GM08714 (cell line): ENCODE measurements around the gene TMTC2.

Experiments used
- H3K4me3 ChIP-seq: fragments of 200-500 bp; sonication (Bioruptor generic); 2 replicates; pipeline ENCODE4 v1.5.1; 2014; ENCODE audit warnings: mild to moderate bottlenecking, low read length, inconsistent platforms
- ZNF274 ChIP-seq: IDR thresholded peaks from 2 replicates; pipeline ENCODE4 v1.6.1; 2012; ENCODE audit warnings: mild to moderate bottlenecking, low read depth, low read length

Gene TMTC2

DNA sequence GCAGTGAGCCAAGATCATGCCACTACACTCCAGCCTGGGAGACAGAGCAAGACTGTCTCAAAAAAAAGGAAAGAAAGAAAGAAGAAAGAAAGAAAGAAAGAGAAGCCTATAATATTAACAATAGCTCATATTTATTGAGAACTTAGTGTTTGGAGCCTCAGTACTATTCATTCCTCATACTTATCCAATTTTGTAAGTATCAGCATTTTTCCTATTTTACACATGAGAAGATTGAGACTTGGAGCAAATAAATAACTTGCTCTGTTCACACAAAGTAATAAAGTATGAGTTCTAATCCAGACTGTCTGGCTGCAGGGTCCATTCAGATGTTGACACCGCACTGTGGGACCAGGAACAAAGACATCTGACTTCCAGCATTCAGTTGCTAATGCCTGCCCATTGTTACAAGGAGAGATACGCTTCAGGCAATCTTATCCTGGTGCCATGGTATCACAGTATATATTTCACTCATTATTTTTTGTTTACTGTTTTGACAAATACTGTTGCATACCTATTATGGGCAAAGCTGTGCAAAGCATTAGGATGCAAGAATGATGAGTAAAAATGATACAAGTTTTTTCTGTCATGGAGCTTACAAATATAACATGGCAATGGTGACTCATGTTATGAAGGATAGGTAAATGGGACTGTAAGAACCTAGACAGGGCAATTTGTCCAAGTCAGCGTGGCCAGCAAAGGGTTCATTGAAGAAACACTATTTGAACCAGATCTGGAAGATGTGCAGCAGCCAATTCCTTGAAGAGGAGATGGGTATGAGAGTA, 21.4 kb upstream of the TMTC2 start:
- TF ChIP-seq ZNF274: no peak
- no peak overlapping the region for H3K4me3 ChIP-seq

DNA sequence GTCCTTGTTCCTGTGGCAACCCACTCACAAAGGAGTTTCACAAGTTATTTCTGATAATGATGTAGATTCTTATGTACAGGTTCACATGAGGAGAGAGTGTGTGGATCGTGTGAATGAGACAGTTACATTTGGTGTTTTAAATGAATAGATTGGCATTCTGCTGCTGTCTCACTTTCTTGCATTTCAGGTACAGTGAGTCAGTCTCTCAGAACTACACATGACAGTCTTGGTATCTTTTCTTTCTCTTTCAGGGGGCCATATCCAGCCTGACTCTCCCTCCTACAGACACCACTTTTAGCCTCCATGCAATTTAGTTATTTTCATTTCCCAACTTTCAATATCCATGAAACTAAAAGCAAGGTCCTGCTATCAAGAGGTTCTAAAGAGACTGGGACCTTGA, 19.9 kb upstream of the TMTC2 start:
- TF ChIP-seq ZNF274: no peak
- H3K4me3 ChIP-seq: no peak overlapping the region

DNA sequence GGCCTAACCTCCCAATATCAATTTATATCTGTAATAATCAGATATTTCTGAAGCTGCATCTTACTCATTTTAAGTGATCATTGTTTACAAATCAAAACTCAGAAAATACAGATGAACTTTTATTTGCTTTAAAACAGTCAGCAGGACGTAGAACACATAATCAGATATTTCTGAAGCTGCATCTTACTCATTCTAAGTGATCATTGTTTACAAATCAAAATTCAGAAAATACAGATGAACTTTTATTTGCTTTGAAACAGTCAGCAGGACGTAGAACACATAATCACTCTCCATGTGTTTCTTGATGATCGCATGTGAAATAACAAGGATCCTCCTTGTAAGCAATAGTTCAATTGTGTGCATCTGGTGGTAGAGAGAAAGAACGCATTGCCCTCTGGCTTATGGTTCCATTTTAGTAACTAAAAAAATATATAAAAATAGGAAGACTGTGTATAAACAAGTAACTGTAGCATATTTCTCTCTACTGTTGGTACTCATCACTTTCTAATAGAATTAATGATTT, 15.0 kb upstream of the TMTC2 start:
- TF ChIP-seq ZNF274: no peak
- no peak overlapping the region for H3K4me3 ChIP-seq

DNA sequence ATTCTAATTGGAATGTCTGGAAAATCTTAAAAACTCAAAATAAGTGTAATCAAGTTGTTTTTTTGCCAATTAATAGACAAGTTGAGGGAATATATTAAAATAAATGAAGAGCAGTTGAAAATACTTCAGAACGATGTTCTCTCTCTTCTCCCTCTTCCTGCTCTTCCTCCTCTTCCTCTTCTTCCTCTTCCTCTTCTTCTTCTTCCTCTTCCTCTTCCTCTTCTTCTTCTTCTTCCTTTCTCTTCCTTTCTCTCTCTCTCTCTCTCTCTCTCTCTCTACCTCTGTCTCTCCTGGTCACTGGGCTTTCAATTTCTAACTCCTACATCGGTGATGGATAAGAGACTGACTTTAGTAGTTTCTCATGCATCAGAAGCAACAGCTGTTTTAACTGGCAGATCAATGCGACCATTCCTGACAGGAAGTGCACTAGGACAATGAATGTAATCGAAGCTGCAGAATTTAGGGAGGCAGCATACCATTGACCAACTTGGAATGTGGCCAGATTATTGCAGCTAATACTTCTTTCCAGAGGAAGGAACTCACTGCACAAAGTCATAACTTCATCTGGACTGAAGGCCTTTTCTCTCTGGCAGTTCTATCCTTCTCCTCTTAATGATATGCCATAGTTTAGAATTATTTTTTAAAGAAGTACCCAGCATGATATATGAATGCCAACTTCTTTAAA, 13.8 kb upstream of the TMTC2 start:
- no peak overlapping the region for H3K4me3 ChIP-seq
- TF ChIP-seq ZNF274: no peak

DNA sequence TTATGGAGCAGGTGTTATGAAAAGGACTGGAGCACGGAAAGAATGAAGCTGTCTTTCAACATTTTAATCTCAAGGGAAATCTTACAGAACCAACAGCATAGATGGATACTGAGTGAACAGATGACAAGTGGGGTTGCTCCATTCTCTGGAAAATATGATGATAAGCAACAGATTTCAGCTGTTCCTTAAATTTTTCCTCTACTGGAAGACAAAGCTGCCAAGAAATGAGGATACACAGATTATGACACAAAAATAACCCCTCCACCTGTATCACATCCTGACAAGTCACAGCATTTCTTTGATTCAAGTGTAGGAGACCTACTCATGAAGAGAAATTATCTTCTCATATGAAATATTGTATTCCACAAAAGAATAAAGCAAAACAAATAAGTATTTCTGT, 13.0 kb upstream of the TMTC2 start:
- TF ChIP-seq ZNF274: no peak

DNA sequence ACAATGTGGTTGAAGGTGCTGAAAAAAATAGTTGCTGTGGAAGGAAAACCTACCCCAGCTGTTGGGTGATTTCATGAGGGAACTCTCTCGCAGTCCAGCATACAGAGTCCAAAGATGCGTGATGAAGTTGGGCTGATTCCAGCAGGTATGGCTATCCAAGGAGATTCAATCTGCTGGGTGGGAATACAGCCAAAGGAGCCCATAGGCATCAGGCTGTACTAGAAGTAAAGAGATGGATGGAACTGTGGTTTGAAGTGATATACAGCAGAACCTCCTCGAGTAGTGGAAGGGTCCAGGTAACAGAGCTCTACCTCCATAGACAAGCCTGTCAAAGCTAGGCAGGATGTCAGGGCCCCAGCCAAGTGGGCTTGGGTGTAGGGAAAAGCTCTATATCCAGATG, 11.5 kb upstream of the TMTC2 start:
- no peak for TF ChIP-seq ZNF274
- H3K4me3 ChIP-seq: no peak overlapping the region

More for the DNA sequence above, 13.0 kb upstream of the TMTC2 start:
- no peak overlapping the region for H3K4me3 ChIP-seq

DNA sequence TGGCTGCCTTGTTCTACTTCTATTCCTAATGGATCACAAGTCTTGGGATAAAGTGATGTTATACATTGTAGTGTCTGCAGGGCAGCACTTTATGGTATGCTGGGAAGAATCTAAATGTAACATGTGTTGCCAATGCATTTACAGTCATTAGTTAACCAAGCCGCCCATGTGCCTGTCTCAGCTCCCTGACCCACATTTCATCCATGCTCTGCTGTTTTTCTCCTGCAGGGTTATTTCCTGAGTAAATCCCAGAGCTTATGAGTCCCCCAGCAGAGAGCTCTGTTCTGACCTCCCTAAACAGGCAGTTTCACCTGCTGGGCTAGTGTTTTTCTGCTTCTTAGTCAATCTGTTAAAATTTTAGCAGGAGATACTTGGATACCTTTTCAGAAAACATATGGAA, 4.4 kb upstream of the TMTC2 start:
- H3K4me3 ChIP-seq: no peak overlapping the region
- TF ChIP-seq ZNF274: no peak

DNA sequence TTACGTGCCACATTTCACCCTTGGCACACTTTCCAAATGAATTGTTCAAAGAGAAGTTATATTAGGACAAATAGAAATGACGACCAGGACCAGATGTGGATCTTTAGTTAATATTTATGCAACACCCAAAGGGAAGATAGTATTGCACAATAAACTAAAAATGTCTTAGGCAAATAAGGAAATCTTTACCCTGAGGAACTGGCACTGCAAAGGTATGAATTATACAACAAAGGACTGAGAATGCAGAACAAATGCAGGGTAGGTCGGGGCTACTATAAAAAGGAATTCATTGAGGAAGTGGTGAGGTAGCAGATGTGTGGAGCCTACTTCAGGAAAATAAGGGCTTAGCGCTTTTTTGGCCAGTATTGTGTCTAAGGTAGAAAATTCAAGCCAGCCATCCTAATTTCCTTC, 3.9 kb upstream of the TMTC2 start:
- no peak overlapping the region for H3K4me3 ChIP-seq
- no peak for TF ChIP-seq ZNF274

DNA sequence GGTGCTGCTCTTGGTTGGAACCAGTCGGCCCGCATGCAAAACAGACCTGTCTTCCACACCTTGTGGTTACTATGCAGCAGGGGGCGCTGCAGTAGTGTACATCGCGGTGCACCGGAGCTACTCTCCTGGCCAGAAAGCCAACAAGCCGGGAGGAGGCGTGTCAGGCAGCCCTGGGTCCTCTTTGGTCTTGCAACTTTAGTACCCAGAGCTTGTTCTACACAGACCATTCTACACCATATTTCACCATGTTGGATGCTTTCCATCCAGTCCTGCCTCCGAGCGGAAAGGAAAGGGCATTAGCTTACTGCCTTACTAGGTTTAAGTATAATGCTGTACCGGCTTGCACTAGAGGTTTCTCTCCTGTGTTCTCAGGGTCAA, 927 bp upstream of the TMTC2 start:
- H3K4me3 ChIP-seq: peak overlapping the region; percentile 59
- no peak for TF ChIP-seq ZNF274

DNA sequence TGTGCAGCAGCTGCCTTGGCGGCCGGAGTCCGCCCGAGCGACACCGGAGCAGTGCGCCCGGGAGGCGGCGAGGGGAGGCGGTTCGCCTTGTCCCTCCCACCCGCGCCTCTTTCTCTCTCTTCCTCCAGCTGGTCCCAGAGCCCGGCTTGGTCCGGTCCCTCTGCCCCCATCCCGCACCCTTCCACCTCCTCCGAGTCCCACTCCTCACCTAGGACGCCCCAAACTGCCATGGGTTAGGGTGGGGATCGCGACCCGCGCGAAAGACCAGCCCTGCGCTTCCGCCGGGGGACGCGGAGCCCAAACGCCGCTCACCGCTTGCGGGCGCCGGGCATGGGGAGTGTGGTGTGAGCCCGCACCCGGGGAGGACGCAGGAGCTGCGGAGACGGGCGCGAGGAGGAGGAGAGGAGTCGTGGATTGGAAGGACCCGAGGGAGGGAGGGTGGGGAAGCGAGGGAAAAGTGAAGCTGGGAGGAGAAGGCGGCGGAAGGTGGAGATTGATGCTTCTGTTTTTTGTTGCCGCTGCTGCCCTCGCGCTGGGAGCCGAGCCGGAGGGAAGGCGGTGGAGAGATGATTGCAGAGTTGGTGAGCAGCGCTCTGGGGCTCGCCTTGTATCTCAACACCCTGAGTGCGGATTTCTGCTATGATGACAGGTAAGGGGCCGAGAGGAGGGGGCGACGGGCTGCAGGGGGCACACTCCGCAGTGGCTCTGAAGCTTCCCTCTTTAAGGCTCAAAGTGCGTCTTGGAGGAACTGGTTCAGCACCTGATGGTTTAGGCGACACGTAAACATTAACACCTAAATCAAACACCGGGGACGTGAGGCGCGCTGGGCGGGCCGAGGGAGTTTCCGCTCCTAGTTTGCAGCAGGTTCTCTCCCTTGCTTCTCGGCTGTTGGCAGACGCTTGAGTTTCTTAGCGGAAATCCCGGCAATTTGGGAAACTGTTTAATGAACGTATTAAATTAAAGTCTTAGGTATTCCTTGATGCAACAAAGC, 610 bp downstream of the TMTC2 start:
- peak overlapping the region; percentile 59 for H3K4me3 ChIP-seq
- TF ChIP-seq ZNF274: no peak

DNA sequence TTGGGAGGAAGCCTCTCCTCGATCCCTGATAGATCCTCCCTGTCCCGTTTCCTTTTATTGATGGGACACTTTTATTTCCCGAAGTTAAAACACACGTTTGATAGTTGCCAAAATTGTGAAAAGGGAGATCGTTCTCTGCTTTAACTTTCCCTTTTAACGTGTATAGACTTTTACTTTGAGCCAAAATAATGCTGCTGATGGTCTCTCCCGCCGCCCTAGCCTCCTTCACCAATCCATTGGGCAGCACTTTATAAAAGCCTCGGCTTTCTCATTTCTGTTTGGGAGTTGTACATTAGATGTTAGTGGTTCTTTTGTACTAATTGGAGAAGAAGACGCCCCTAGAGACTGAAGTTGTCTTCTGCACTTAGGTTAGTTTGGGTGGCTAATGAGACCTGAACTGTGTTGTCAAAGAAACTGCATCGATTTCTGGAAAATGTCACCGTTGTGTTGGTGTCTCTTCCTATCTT, 1.4 kb downstream of the TMTC2 start:
- no peak for TF ChIP-seq ZNF274
- H3K4me3 ChIP-seq: peak overlapping the region; percentile 59

DNA sequence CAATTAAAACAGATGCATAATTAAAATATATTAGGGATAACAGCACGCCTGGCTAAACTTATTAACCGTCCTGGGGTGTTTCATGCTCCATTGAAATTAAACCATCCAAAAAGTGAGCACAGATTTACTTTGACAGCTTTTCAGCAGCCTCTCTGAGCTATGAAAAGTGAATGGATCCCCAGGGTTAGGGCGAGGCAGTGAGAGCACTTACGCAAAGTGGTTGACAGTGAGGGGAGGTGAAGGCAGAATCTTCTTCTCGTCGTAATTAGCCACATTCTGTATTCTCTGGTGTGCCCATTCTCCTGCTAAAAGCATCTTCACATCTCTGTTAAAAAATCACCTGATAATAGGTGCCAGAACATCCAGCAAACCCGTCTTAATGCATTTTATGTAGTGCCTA, 1.9 kb downstream of the TMTC2 start:
- H3K4me3 ChIP-seq: peak overlapping the region; percentile 59
- TF ChIP-seq ZNF274: no peak

DNA sequence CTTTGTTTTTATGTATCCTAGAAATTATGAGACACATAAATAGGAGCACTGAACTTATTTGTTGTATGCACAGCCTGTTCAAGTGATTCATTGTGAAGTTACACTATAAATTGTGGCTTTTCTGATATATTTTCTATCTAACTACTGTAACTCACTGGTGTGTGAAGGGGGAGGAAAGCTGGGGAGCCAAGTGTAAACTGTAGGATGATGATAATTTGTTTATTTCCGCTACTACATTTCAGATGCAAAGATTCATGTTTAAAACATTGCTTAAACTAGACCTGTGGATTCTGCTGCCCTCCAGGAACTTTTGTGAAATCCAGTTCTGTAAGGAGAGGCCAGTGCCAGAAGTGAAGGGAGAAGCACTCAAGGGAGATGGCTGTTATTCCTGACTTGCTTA, 3.3 kb downstream of the TMTC2 start:
- H3K4me3 ChIP-seq: no peak overlapping the region
- TF ChIP-seq ZNF274: no peak

DNA sequence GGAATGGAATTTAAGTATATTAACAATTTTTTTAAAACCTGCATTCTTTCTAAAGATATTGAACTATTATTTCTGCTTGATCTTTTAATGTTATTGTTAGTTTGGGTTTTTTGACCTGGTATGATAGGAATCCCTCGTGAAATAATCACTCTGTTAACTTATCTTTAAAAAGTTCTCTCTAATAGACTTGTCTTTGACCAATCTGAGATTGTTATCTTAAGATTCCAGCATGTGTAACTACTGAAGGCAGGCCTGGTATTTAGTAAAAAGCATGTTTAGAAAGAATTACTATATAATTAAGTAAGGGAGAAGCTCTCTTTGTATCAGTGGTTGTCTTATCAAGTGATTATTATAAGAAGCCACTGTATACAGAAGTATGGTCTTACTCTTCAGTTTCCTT, 4.8 kb downstream of the TMTC2 start:
- no peak for TF ChIP-seq ZNF274
- no peak overlapping the region for H3K4me3 ChIP-seq
